Trophoblast cell (in vitro differentiated cells and primary cell): ENCODE measurements around the gene CPLANE2.

Experiments
- DNase-seq, 2 donors: peaks; one replicate each; pipeline ENCODE4 v3.0.0-alpha.2; 2016
- H2AFZ ChIP-seq: 2 replicates; pipeline ENCODE4 v1.6.1; 2013; ENCODE audit warnings: low read length, moderate library complexity, mild to moderate bottlenecking; ENCODE audit not compliant: insufficient read depth, poor library complexity
- H2AK5ac ChIP-seq: 2 replicates; pipeline ENCODE4 v1.6.1; 2013; ENCODE audit warnings: mild to moderate bottlenecking, low read length
- H2BK120ac ChIP-seq: 2 replicates; pipeline ENCODE4 v1.6.1; 2013; ENCODE audit warnings: low read length, mild to moderate bottlenecking, moderate library complexity; ENCODE audit not compliant: insufficient read depth, poor library complexity
- H2BK12ac ChIP-seq: 2 replicates; pipeline ENCODE4 v1.6.1; 2013; ENCODE audit warnings: mild to moderate bottlenecking, low read length, moderate library complexity
- H2BK5ac ChIP-seq: 2 replicates; pipeline ENCODE4 v1.6.1; 2013; ENCODE audit warnings: low read length, low read depth, moderate library complexity, mild to moderate bottlenecking; ENCODE audit not compliant: poor library complexity
- H3K14ac ChIP-seq: 2 replicates; pipeline ENCODE4 v1.6.1; 2013; ENCODE audit warnings: mild to moderate bottlenecking, low read length
- H3K18ac ChIP-seq: 2 replicates; pipeline ENCODE4 v1.6.1; 2013; ENCODE audit warnings: mild to moderate bottlenecking, low read length
- H3K23ac ChIP-seq: 2 replicates; pipeline ENCODE4 v1.6.1; 2013; ENCODE audit warnings: low read length
- H3K27ac ChIP-seq: 2 replicates; pipeline ENCODE4 v1.5.1; 2013; ENCODE audit warnings: low read depth, mild to moderate bottlenecking, inconsistent platforms, low read length, moderate library complexity
- H3K27me3 ChIP-seq: 2 replicates; pipeline ENCODE4 v1.6.1; 2013; ENCODE audit warnings: inconsistent platforms, mild to moderate bottlenecking, low read length, moderate library complexity; ENCODE audit not compliant: insufficient read depth
- H3K36me3 ChIP-seq, 2 experiments: 1 replicate in 1 of 2; 2 replicates in 1 of 2; pipeline ENCODE4 v1.6.1; 2013; ENCODE audit warnings: low read length in 2 of 2, mild to moderate bottlenecking in 2 of 2, moderate library complexity in 1 of 2; ENCODE audit not compliant: insufficient read depth in 2 of 2, control insufficient read depth in 1 of 2
- H3K4ac ChIP-seq: 2 replicates; pipeline ENCODE4 v1.6.1; 2013; ENCODE audit warnings: low read depth, mild to moderate bottlenecking, low read length, moderate library complexity
- H3K4me1 ChIP-seq, 2 experiments: 1 replicate in 1 of 2; 2 replicates in 1 of 2; pipeline ENCODE4 v1.6.1; 2013; ENCODE audit warnings: low read length in 2 of 2, mild to moderate bottlenecking in 2 of 2, moderate library complexity in 1 of 2; ENCODE audit not compliant: insufficient read depth in 2 of 2, control insufficient read depth in 1 of 2
- H3K4me2 ChIP-seq: 2 replicates; pipeline ENCODE4 v1.6.1; 2013; ENCODE audit warnings: inconsistent platforms, mild to moderate bottlenecking, low read length, moderate library complexity
- H3K4me3 ChIP-seq: 2 replicates; pipeline ENCODE4 v1.5.1; 2013; ENCODE audit warnings: mild to moderate bottlenecking, low read depth, low read length, inconsistent platforms
- H3K79me1 ChIP-seq: one replicate; pipeline ENCODE4 v1.6.1; 2013; ENCODE audit warnings: low read length
- H3K79me2 ChIP-seq: 2 replicates; pipeline ENCODE4 v1.6.1; 2013; ENCODE audit warnings: low read length, mild to moderate bottlenecking; ENCODE audit not compliant: control insufficient read depth, insufficient read depth, poor library complexity
- H3K9ac ChIP-seq: 2 replicates; pipeline ENCODE4 v1.6.1; 2013; ENCODE audit warnings: mild to moderate bottlenecking, low read length
- H3K9me3 ChIP-seq: 2 replicates; pipeline ENCODE4 v1.6.1; 2013; ENCODE audit warnings: low read depth, mild to moderate bottlenecking, control low read depth, inconsistent platforms, low read length; ENCODE audit not compliant: insufficient read depth
- H4K12ac ChIP-seq: 2 replicates; pipeline ENCODE4 v1.6.1; 2013; ENCODE audit warnings: low read depth, mild to moderate bottlenecking, low read length, moderate library complexity
- H4K8ac ChIP-seq: 2 replicates; pipeline ENCODE4 v1.6.1; 2013; ENCODE audit warnings: low read depth, mild to moderate bottlenecking, low read length, moderate library complexity
- H4K91ac ChIP-seq: one replicate; pipeline ENCODE4 v1.6.1; 2013; ENCODE audit warnings: low read depth, mild to moderate bottlenecking, low read length, moderate library complexity
- WGBS: extraction: QIAGEN DNeasy Blood & Tissue Kit; methylation state at CpG from one replicate; pipeline ENCODE4 v1.1.7; 2013; ENCODE audit warnings: missing lambda C conversion rate; ENCODE audit not compliant: insufficient read length, insufficient coverage; ENCODE audit errors: extremely low coverage; 5-methylcytosine and 5-hydroxymethylcytosine counted together

Gene CPLANE2

GRCh38 chr1:16221499-16221898 lies 15.5 kb downstream of the CPLANE2 start:
- H3K27ac ChIP-seq: no peak overlapping the region
- H3K18ac ChIP-seq: no peak overlapping the region
- no peaks in the 10 kb centered on the region for H3K79me1 ChIP-seq
- peaks cover 7% of the 10 kb centered on the region for H3K9me3 ChIP-seq
- no peak overlapping the region for H4K91ac ChIP-seq
- no peak overlapping the region for H4K12ac ChIP-seq
- no peak overlapping the region for H2BK120ac ChIP-seq
- WGBS: 100% methylated on average over 1 of the region's 1 CpG
- no peak overlapping the region for H2BK5ac ChIP-seq
- H3K9ac ChIP-seq: no peak overlapping the region
- H4K8ac ChIP-seq: no peak overlapping the region
- no peak overlapping the region for H3K4me2 ChIP-seq
- no peak overlapping the region for H3K14ac ChIP-seq
- H3K4me3 ChIP-seq: no peak overlapping the region
- H3K79me2 ChIP-seq: no peaks in the 10 kb centered on the region
- no peak overlapping the region for H2BK12ac ChIP-seq
- no peak overlapping the region for H2AFZ ChIP-seq
- H3K27me3 ChIP-seq: peaks cover 9% of the 10 kb centered on the region
- peaks cover 8 to 11% of the 10 kb centered on the region in 2 experiments for H3K4me1 ChIP-seq
- no peak overlapping the region for H3K23ac ChIP-seq
- H3K36me3 ChIP-seq: no peaks in the 10 kb centered on the region
- no peak for DNase-seq
- H2AK5ac ChIP-seq: no peak overlapping the region
- no peak overlapping the region for H3K4ac ChIP-seq

GRCh38 chr1:16219968-16220500 lies 16.9 kb downstream of the CPLANE2 start:
- Histone ChIP-seq H3K4me3 (no peak overlapping the region), H3K79me1 (peaks cover 2% of the 10 kb centered on the region), H3K23ac (no peak overlapping the region), H2AK5ac (no peak overlapping the region), H3K27ac (no peak overlapping the region), H3K18ac (no peak overlapping the region), H2BK5ac (no peak overlapping the region), H2BK12ac (no peak overlapping the region), H3K4ac (no peak overlapping the region), H2BK120ac (no peak overlapping the region), H3K9ac (no peak overlapping the region), H2AFZ (no peak overlapping the region), H4K12ac (no peak overlapping the region), H3K4me1 (peaks cover 10 to 12% of the 10 kb centered on the region in 2 experiments), H3K4me2 (no peak overlapping the region), H3K14ac (no peak overlapping the region), H4K8ac (no peak overlapping the region), H3K9me3 (peaks cover 6% of the 10 kb centered on the region), H3K36me3 (no peaks in the 10 kb centered on the region), H4K91ac (no peak overlapping the region), H3K79me2 (no peaks in the 10 kb centered on the region), H3K27me3 (no peaks in the 10 kb centered on the region)
- no CpG with 5 or more reads among the region's 4 CpGs for WGBS
- no peak for DNase-seq

- Histone ChIP-seq H3K4me3 (no peak overlapping the region), H3K27me3 (no peaks in the 10 kb centered on the region), H3K27ac (no peak overlapping the region), H4K12ac (no peak overlapping the region), H2BK120ac (no peak overlapping the region), H4K91ac (no peak overlapping the region), H3K23ac (no peak overlapping the region), H3K14ac (no peak overlapping the region), H3K79me1 (peaks cover 2% of the 10 kb centered on the region), H4K8ac (no peak overlapping the region), H3K79me2 (no peaks in the 10 kb centered on the region), H2BK5ac (no peak overlapping the region), H2BK12ac (no peak overlapping the region), H3K36me3 (no peaks in the 10 kb centered on the region), H2AK5ac (no peak overlapping the region), H3K9me3 (peaks cover 6% of the 10 kb centered on the region), H3K18ac (no peak overlapping the region), H3K4me2 (no peak overlapping the region), H3K9ac (no peak overlapping the region), H2AFZ (no peak overlapping the region), H3K4ac (no peak overlapping the region), H3K4me1 (peaks cover 10 to 12% of the 10 kb centered on the region in 2 experiments)
- WGBS: no CpG with 5 or more reads among the region's 6 CpGs
- DNase-seq: no peak
These were observed 18.3 kb downstream of the CPLANE2 start for GRCh38 chr1:16218674-16219071.

GRCh38 chr1:16218014-16218673 lies 18.8 kb downstream of the CPLANE2 start:
- no peak overlapping the region for H2AFZ ChIP-seq
- H3K79me1 ChIP-seq: peaks cover 2% of the 10 kb centered on the region
- no peaks in the 10 kb centered on the region for H3K27me3 ChIP-seq
- no peak overlapping the region for H3K4me3 ChIP-seq
- peaks cover 11 to 12% of the 10 kb centered on the region in 2 experiments for H3K4me1 ChIP-seq
- H2BK120ac ChIP-seq: no peak overlapping the region
- H3K4ac ChIP-seq: no peak overlapping the region
- H4K8ac ChIP-seq: no peak overlapping the region
- no peak for DNase-seq
- no peaks in the 10 kb centered on the region for H3K79me2 ChIP-seq
- no peak overlapping the region for H3K27ac ChIP-seq
- no peak overlapping the region for H3K23ac ChIP-seq
- peaks cover 6% of the 10 kb centered on the region for H3K9me3 ChIP-seq
- WGBS: no CpG with 5 or more reads among the region's 12 CpGs
- H2BK5ac ChIP-seq: no peak overlapping the region
- no peak overlapping the region for H3K14ac ChIP-seq
- H3K36me3 ChIP-seq: no peaks in the 10 kb centered on the region
- no peak overlapping the region for H3K4me2 ChIP-seq
- no peak overlapping the region for H4K91ac ChIP-seq
- H4K12ac ChIP-seq: no peak overlapping the region
- no peak overlapping the region for H3K9ac ChIP-seq
- H3K18ac ChIP-seq: no peak overlapping the region
- H2AK5ac ChIP-seq: no peak overlapping the region
- H2BK12ac ChIP-seq: no peak overlapping the region
